Ascending aorta (tissue), 2 donors: Measurements from ENCODE around the gene CYTH4. TPM values are rescaled to one million over a fixed set of nuclear protein-coding genes. Genes with fewer than 3 reads are reported as not detected.

Experiments used
- DNase-seq, 2 donors: peaks; one replicate each; pipeline ENCODE4 v3.0.0-alpha.2; 2019; ENCODE audit warnings: low spot score in 2 of 2
- H3K27ac ChIP-seq, 2 donors: fragments of 200-600 bp; sonication (generic); one replicate each; pipeline ENCODE4 v1.5.1; 2016 to 2017; ENCODE audit warnings: mild to moderate bottlenecking in 1 of 2
- H3K27me3 ChIP-seq: fragments of 200-600 bp; sonication (generic); one replicate; pipeline ENCODE4 v1.5.1; 2017
- H3K36me3 ChIP-seq, 2 donors: fragments of 200-600 bp; sonication (generic); one replicate each; pipeline ENCODE4 v1.5.1; 2016
- H3K4me1 ChIP-seq, 2 donors: fragments of 200-600 bp; sonication (generic); one replicate each; pipeline ENCODE4 v1.5.1; 2016 to 2017; ENCODE audit warnings: mild to moderate bottlenecking in 1 of 2
- H3K4me3 ChIP-seq, 2 donors: fragments of 200-600 bp; sonication (generic); one replicate each; pipeline ENCODE4 v1.5.1; 2016 to 2017; ENCODE audit warnings: mild to moderate bottlenecking in 1 of 2
- H3K9me3 ChIP-seq, 2 donors: fragments of 200-600 bp; sonication (generic); one replicate each; pipeline ENCODE4 v1.5.1; 2016
- intact Hi-C: fragments of 100-400 bp; cut with DNase I; formaldehyde crosslinking; loops from one replicate; pipeline ENCODE4 v1.15.1; 2023
- total RNA-seq: library from RNA; depleted of rRNA; stranded (reverse); fragments of >200 nt; gene quantifications from one replicate; pipeline ENCODE4 v1.1.0, GENCODE V29; 2016
- TF ChIP-seq, protein P1 (sequence below), 3 experiments: fragments of 200-600 bp in 2 of 3; fragments of 450-650 bp in 1 of 3; sonication (generic) in 2 of 3; IDR thresholded peaks; one replicate each; pipeline ENCODE4 v1.5.1; 2016 to 2019; ENCODE audit warnings: antibody characterized with exemption in 3 of 3, mild to moderate bottlenecking in 1 of 3, moderate library complexity in 1 of 3

The CYTH4 gene
- total RNA-seq, 1 donor from 2014 or later, result 130 TPM

DNA sequence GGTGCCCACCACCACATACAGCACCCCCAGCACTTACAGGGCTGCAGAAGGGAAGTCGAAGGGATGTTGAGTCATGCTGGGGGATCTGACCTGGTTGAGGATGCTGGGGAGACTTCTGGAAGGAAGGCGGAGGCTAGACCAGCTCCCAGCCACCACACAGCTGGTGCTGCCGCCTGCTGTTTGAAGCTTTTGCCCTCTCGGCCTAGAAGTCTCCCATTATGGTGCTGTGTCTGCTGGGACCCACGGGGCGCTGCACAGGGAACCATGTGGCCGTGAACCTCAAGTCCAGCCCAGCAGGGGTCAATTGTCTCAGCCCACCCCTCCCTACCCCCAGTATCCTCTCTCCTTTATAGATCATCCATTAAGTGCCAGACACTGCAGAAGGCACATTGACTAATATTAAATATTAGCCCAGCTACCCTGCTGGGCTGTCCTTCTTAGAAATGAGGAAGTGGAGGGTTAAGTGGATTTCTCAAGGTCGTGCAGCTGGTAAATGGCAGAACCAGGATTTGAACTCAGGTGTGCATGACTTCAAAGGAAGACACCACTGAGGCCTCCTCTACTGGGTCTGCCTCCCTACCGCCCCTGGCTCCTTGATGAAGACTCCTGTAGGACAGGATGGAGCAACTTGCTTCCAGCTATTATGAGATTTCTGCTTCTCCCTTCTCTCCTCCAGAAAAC, 49.7 kb downstream of the CYTH4 start:
- H3K27me3 ChIP-seq, result peaks cover 19% of the 10 kb centered on the region
- no peaks in the 10 kb centered on the region for H3K36me3 ChIP-seq
- intact Hi-C loops, result no loop called here
- TF ChIP-seq, protein P1, sequence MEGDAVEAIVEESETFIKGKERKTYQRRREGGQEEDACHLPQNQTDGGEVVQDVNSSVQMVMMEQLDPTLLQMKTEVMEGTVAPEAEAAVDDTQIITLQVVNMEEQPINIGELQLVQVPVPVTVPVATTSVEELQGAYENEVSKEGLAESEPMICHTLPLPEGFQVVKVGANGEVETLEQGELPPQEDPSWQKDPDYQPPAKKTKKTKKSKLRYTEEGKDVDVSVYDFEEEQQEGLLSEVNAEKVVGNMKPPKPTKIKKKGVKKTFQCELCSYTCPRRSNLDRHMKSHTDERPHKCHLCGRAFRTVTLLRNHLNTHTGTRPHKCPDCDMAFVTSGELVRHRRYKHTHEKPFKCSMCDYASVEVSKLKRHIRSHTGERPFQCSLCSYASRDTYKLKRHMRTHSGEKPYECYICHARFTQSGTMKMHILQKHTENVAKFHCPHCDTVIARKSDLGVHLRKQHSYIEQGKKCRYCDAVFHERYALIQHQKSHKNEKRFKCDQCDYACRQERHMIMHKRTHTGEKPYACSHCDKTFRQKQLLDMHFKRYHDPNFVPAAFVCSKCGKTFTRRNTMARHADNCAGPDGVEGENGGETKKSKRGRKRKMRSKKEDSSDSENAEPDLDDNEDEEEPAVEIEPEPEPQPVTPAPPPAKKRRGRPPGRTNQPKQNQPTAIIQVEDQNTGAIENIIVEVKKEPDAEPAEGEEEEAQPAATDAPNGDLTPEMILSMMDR (IDR thresholded peaks at IDR 0.05), result no peak
- no peak overlapping the region for H3K4me3 ChIP-seq
- H3K4me1 ChIP-seq, result no peaks in the 10 kb centered on the region
- no peak overlapping the region for H3K27ac ChIP-seq
- DNase-seq, result no peak
- H3K9me3 ChIP-seq, result no peaks in the 10 kb centered on the region

DNA sequence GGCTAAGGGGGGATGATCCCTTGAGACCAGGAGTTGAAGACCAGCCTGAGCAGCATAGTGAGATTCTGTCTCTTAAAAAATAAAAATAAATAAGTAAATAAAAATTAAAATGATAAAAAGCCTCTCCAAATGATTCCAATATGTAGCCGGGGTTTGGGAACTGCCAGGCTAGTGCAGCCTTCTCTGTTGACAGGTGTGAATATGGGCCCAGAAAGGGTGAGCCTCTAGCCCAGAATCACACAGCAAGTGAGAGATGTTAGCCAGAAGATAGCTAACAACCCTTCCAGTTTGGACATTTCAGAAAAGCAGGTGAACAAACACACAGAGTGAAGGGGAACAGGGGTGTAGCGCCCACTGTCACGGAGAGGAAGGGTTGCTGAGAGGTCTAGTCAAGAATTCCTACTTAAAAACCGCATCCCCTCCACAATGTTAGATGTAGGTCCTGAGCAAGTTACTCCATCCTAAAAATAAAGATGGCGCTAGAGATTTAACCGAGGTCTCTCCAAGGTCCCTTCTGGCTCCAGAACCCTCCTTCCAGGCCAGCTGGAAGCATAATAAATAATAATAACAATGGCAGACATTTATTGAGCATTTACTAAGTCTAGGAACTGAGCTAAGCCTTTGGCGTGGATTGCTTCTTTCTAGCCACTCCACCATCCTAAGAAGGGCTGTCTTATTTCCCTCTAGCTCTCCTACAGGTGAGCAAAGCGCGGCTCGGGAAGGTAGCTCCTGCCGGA, 51.6 kb downstream of the CYTH4 start:
- Histone ChIP-seq H3K4me1 (no peaks in the 10 kb centered on the region), H3K36me3 (no peaks in the 10 kb centered on the region), H3K4me3 (no peak overlapping the region), H3K27me3 (peaks cover 19% of the 10 kb centered on the region), H3K9me3 (no peaks in the 10 kb centered on the region), H3K27ac (no peak overlapping the region)
- intact Hi-C loops, result no loop called here
- TF ChIP-seq, protein P1 (IDR thresholded peaks at IDR 0.05), result no peak
- DNase-seq, result no peak

DNA sequence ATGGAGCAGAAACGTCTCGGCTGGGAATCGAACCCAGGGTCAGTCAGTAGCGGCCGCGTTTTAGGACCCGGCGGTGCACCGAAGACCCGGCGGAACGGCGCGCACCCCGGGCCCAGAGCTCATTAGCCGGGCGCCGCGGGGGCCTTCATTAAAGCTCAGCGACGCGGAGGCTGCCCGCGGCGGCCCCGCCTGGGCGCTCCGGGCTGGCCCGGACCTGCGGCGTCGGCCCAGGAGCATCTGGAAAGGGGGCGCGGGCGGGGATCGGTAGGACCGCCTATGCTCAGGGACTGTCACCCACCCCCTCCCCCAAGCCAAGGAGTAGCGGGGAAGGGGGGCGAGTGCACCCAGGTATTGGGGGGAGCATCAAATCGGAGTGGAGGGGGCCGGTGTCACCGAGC, 52.2 kb downstream of the CYTH4 start:
- DNase-seq, result no peak
- Histone ChIP-seq H3K27ac (no peak overlapping the region), H3K27me3 (peaks cover 19% of the 10 kb centered on the region), H3K9me3 (no peaks in the 10 kb centered on the region), H3K4me1 (no peaks in the 10 kb centered on the region), H3K4me3 (no peak overlapping the region), H3K36me3 (no peaks in the 10 kb centered on the region)
- intact Hi-C loops, result no loop called here
- TF ChIP-seq, protein P1 (IDR thresholded peaks at IDR 0.05), result no peak

DNA sequence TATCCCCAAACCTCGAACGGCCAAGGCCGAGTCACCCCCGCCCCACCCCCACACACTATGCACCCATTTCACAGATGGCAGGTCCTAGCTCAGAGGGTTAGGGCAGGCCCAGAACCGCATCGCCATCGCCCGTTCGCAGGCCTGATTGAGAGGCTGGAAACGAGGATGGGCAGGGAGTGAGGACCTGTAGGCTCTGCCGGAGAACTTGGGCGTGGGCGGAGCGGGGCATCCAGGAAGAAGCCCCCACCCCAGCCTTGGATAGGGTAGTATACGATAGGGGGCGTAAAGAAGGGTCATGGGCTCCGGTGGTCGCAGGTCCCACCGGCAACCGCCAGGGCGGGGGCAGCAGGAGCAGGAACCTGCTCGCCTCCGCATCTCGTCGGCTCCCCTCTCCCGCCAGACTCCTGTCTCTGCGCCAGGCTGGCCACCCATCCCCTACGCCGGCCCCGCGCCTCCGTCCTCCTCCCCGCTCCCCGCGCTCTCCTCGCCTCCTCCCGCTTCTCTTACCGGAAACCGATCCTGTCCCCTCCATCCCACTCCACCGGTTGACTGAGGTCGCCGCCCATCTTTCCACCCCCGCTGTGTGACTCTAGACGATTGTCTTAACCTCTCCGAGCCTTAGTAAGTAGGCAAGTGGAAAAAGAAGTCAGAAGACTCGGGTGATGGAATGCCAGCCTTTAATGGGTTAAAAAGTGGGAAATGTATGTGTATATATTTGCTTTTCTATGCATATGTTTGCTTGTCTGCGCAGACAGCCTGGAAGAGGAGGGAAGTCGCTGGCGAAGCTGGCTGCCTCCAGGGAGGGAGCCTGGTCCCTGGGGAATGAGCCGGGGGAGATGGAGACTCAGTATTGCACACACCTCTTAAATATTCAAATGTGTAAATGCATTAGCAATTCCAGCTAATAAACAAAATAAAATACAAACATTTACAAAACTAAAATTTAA, 52.8 kb downstream of the CYTH4 start:
- TF ChIP-seq, protein P1 (IDR thresholded peaks at IDR 0.05), result no peak
- DNase-seq, result no peak
- H3K4me3 ChIP-seq, result no peak overlapping the region
- no peaks in the 10 kb centered on the region for H3K9me3 ChIP-seq
- no peaks in the 10 kb centered on the region for H3K4me1 ChIP-seq
- H3K27ac ChIP-seq, result no peak overlapping the region
- no peaks in the 10 kb centered on the region for H3K36me3 ChIP-seq
- peaks cover 19% of the 10 kb centered on the region for H3K27me3 ChIP-seq
- intact Hi-C loops, result no loop called here

DNA sequence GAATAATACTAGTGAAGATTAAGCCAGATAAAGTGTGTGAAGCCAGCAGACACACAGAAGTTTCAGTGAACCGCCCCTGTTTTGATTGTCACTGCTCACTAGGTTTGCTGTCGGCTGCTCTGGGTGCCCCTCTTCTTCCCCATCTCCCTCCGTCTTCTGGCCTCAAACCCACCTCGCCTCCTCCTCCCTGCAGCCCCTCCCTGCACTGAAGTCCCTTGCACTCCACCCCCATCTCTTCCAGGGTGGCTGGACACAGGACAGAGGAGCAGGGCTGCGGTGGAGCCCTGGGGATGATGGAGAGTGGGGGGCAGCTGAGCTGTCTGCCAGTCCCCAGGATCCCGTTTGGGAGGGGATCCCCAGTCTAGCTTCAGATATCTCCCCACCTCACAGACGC, 53.5 kb downstream of the CYTH4 start:
- TF ChIP-seq, protein P1 (IDR thresholded peaks at IDR 0.05), result no peak
- H3K4me3 ChIP-seq, result no peak overlapping the region
- intact Hi-C loops, result no loop called here
- H3K9me3 ChIP-seq, result no peaks in the 10 kb centered on the region
- H3K27ac ChIP-seq, result no peak overlapping the region
- no peaks in the 10 kb centered on the region for H3K36me3 ChIP-seq
- H3K27me3 ChIP-seq, result peaks cover 19% of the 10 kb centered on the region
- no peaks in the 10 kb centered on the region for H3K4me1 ChIP-seq
- DNase-seq, result no peak
